Measurements from ENCODE around the gene ADGRB2. TPM values are rescaled to one million over a fixed set of nuclear protein-coding genes. Genes with fewer than 3 reads are reported as not detected.

Gene ADGRB2
- total RNA-seq, result 12.1 TPM
- long read RNA-seq, partial matches to known transcripts, result 25 of 42 reads
- long read RNA-seq, other reads (novel, unspliced or antisense), result 17 of 42 reads

- TF ChIP-seq CTCF (IDR thresholded peaks at IDR 0.05; ENCODE audit: borderline replicate concordance), result peak; percentile 18
- H3K4me1 ChIP-seq, result peaks cover 42% of the 10 kb centered on the region
- H3K36me3 ChIP-seq, result no peaks in the 10 kb centered on the region
- intact Hi-C loops (cut with micrococcal nuclease), result no loop called here
- no peak within 1 kb of the TSS for H3K27ac ChIP-seq (replicated peaks)
- peaks cover 72% of the 10 kb centered on the region for H3K27me3 ChIP-seq (ENCODE audit: low read depth)
- peak within 1 kb of the TSS; percentile 72 for H3K4me3 ChIP-seq
- DNase-seq, result no peak
- H3K9me3 ChIP-seq (replicated peaks), result no peaks in the 10 kb centered on the region
Observed at GRCh38 chr1:31764312-31765040, at the start of gene ADGRB2. ADGRB2 (minus strand) TSS chr1:31764340; CDS start chr1:31757221, 7,119 bp downstream.

- Histone ChIP-seq H3K4me3 (no peak overlapping the region), H3K27me3 (ENCODE audit: low read depth) (no peaks in the 10 kb centered on the region), H3K27ac (replicated peaks) (no peak overlapping the region), H3K4me1 (no peaks in the 10 kb centered on the region), H3K9me3 (replicated peaks) (peaks cover 3% of the 10 kb centered on the region), H3K36me3 (no peaks in the 10 kb centered on the region)
- no peak for TF ChIP-seq CTCF (IDR thresholded peaks at IDR 0.05; ENCODE audit: borderline replicate concordance)
- no peak for DNase-seq
- intact Hi-C loops (cut with micrococcal nuclease), result no loop called here
Observed at GRCh38 chr1:31812158-31812829, 48.2 kb upstream of the ADGRB2 start.

- Histone ChIP-seq H3K27me3 (ENCODE audit: low read depth) (no peaks in the 10 kb centered on the region), H3K27ac (replicated peaks) (no peak overlapping the region), H3K36me3 (no peaks in the 10 kb centered on the region), H3K4me1 (no peaks in the 10 kb centered on the region), H3K9me3 (replicated peaks) (peaks cover 3% of the 10 kb centered on the region), H3K4me3 (no peak overlapping the region)
- no peak for DNase-seq
- intact Hi-C loops (cut with micrococcal nuclease), result no loop called here
- no peak for TF ChIP-seq CTCF (IDR thresholded peaks at IDR 0.05; ENCODE audit: borderline replicate concordance)
Observed at GRCh38 chr1:31811605-31812004, 47.5 kb upstream of the ADGRB2 start.

GRCh38 chr1:31809698-31810097, 45.6 kb upstream of the ADGRB2 start:
- Histone ChIP-seq H3K36me3 (no peaks in the 10 kb centered on the region), H3K4me3 (no peak overlapping the region), H3K27me3 (ENCODE audit: low read depth) (no peaks in the 10 kb centered on the region), H3K9me3 (replicated peaks) (no peaks in the 10 kb centered on the region), H3K27ac (replicated peaks) (no peak overlapping the region), H3K4me1 (no peaks in the 10 kb centered on the region)
- DNase-seq, result no peak
- intact Hi-C loops (cut with micrococcal nuclease), result no loop called here
- TF ChIP-seq CTCF (IDR thresholded peaks at IDR 0.05; ENCODE audit: borderline replicate concordance), result no peak

- intact Hi-C loops (cut with micrococcal nuclease), result no loop called here
- no peak for DNase-seq
- no peak overlapping the region for H3K27ac ChIP-seq (replicated peaks)
- no peak for TF ChIP-seq CTCF (IDR thresholded peaks at IDR 0.05; ENCODE audit: borderline replicate concordance)
- H3K36me3 ChIP-seq, result no peaks in the 10 kb centered on the region
- H3K27me3 ChIP-seq (ENCODE audit: low read depth), result no peaks in the 10 kb centered on the region
- no peak overlapping the region for H3K4me3 ChIP-seq
- H3K9me3 ChIP-seq (replicated peaks), result no peaks in the 10 kb centered on the region
- H3K4me1 ChIP-seq, result no peaks in the 10 kb centered on the region
Observed at GRCh38 chr1:31807273-31808048, 43.3 kb upstream of the ADGRB2 start.
